Activated naive CD4-positive, alpha-beta T cell treated with anti-CD3 and anti-CD28 coated beads, Interleukin-2, amount 50 U/mL, for 16 hours (primary cell): ENCODE measurements around the gene ATP4B.

Experiments
- DNase-seq: peaks from one replicate; pipeline ENCODE4 v3.0.0-alpha.2; 2020

ATP4B gene

DNA sequence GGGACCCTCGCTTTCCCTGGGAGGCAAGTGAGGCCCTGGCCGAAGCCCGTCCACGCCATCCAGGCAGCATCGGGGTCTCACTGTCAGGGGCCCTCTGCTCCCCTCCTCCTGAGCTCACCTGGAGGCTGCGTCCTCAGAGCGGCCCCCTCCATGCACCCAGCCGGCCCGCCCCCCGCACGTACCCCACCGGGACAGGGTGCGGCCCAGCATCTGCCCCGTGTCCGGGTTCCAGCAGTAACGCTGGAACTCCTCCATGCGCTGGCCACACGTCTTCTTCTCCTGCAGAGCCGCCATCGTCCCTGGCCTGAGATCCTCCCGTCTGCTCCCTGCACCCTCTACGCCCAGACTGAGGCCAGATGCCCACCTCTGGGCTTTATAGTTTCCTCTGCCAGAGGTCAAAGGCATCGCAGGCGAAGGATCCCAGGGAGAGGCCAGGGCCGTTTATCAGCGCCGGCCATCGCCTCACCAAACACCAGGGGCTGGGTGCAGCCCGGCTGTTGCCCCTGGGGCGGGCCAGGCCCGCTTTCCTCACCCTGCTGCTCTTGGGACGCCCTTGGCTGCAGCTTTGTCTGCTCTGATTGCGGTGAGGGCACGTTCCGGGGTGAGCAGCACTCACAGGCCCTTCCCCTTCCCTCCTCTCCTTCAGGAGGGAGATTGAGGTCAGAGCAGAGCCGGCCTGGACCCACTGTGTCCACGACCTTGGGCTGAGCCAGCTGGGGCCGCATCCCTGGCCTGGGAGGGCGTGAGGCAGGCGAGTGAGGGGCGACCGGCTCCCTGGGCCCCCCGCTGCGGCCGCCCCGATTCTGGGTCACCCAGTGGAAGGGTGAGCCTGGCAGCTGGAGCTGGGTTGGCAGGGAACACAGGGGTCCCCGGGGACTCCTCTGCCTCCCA is at the start of gene ATP4B:
Gene ATP4B, minus strand, starts transcription at position 348 of the 891 bp plus-strand sequence. Its CDS starts 54 bp downstream, at position 294.
- DNase-seq, result no peak

DNA sequence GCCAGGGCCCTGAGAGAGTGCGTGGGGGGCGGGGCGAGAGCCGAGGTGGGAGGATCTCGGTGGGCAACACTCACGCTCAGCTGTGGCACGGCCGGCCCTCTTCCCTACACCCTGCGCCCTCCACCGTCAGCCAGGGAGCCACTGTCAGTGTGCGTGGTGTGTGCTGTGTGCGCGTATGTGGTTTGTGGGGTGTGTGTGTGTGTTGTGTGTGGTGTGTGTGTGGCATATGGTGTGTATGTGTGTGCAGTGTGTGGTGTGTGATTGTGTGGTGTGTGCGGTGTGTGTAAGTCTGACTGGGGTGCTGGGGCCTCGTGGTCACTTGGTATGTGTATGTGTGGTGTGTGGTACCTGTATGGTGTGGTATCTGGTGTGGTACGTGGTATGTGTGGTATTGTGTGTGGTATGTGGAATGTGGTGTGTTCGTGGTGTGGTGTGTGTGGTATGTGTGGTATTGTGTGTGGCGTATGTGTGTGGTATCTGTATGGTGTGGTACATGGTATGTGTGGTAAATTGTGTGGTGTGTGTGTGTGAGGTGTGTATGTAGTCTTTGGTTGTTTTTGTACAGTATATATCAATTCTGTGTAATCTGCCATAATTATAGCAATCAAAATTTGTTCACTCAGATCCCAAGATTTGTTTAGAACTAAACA is 14.1 kb upstream of the ATP4B start:
- DNase-seq, result no peak

DNA sequence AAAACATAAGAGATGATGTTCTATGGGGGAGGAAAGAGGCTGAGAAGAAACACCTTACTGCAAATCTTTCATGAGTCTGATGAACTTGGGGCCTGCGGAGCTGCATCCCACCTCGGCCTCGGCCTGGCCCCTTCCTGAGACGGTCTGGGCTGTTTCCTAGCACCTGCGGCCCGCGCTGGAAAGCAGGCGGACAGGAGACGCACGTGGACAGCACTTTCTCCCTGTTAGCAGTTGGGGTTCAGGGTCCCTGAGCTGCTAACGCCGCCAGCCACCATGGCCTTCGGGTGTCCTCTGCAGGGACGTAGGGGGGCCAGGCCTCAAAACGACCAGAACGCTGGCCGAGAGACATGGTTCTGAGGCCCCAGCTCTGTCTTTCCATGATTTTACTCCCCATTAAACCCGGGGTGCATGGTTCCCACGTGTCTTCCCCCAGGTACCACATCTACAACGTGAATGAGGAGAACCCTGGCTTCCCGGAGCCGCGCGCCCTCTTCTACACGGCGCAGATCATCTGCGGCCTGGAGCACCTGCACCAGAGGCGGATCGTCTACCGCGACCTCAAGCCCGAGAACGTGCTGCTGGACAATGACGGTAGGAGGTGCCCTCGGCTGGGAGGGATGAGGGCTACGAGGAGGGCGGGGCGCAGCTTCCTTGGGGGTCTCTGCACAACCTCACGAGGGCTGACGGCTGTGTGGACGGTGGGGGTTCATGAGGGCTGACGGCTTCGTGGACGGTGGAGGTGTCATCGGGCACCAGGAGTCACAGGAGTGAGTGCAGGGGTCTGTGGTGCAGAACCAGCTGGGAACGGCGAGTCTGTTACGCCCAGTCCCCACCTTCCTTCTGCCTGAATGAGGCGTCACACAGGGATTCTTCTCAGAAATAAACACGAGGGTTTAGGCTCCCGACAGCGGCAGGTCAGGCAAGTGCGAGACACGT is 13.3 kb upstream of the ATP4B start:
- no peak for DNase-seq

DNA sequence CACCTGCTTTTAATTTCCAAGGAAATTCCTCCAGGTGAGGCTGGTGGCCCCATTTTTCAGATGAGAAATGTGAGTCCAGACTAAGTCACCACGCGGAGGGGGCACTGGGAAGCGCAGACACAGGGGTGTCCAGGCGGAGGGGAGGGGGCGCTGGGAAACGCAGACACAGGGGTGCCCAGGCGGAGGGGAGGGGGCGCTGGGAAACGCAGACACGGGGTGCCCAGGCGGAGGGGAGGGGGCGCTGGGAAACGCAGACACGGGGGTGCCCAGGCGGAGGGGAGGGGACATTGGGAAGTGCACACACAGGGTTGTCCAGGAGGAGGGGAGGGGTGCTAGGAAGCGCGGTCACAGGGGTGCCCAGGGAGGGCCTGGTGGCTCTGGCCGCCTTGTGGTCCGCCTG is 12.5 kb upstream of the ATP4B start:
- DNase-seq, result no peak

DNA sequence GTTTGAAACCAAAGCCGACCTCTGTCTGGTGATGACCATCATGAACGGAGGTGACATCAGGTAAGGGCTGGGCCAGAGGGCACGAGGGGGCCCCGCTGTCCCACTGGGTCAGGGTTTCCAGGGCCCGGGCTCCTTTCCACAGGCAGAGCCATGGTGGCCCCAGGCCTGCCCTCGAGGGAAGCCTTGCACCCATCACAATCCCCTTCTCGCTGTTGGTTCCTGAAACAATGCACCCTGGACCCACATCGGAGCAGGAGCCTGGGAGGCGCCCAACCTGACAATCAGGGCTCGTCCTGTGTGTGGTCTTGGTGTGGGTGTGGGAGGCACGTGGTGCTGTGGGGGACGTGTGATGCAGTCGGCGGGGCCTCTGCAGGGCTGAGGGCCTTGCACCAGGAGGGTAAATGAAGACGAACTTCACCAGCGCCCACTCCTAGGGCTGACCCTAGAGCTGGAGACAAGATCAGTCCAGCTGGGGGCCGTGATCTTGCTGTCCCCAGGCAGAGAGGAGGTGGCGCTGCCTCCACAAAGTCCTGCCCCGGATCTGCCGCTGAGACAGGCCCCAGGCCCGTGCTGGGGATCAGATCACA is 11.8 kb upstream of the ATP4B start:
- no peak for DNase-seq

DNA sequence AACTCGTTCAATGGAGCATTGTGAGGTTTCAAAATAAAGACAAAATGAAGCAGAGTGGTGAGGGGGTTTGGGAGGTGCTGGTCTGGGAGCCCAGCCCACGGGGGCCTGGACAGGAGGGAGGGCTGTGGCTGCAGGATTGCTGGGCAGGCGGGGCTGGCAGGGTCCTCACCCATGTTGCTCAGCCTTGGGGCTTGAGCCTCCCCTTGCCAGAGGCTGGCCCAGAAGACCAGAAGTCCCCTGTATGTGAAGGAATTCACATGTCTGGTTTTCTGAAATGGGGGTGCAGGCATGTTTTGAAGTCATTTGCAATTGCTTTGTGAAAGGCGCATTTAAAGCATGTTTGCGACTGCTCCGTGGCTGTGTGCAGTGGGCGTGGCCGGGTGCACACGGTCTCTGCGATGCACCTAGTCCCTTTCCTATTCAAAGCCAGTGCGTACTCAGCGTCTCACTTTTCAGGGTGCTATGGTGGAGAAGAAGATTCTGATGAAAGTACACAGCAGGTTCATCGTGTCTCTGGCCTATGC is 11.3 kb upstream of the ATP4B start:
- DNase-seq, result no peak

DNA sequence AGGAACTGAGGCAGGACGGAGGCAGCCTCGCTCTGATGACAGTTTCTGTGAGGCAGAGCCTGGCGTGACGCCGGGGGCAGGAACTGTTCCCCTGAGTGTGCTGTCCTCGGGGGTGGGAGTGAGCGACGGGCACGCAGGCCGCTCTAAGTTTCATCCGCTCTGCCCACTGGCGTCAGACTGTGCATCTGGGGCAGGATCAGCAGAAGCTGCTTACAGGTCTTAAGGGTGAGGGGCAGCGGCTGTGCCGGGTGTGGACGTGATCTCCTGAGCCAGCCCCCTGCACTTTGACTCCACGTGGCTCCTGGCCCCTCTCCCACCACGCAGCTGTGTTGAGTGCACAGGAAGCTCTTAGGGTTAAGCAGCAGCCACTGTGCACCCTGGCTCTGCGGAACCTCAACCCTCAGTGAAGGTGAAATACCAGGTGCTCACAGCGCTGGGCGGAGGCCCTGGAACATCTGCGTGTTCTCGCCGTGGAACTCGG is 10.5 kb upstream of the ATP4B start:
- no peak for DNase-seq

DNA sequence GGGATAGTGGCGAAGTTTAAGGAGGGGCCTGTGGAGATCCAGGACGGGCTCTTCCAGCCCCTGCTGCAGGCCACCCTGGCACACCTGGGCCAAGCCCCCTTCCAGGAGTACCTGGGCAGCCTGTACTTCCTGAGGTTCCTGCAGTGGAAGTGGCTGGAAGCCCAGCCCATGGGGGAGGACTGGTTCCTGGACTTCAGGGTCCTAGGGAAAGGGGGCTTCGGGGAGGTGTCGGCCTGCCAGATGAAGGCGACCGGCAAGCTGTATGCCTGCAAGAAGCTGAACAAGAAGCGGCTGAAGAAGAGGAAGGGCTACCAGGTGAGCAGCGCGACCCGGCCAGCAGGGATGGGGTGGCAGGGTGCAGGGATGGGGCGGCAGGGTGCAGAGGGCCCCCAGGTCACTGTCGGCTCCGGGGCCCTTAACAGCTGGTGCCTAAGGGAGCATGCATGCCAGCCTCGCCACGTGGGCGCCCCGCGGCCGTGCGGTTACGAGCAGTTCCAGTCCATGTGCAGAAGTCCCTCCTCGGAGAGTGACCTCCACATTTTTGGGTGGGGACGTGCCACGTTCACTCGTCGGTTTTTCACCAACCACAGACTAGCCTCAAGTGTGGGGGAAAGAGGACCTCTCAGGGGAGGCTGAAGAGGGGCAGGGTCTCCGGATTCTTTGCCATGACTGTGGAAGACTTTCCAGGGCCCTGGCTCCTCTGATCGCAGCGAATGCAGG is 9.9 kb upstream of the ATP4B start:
- DNase-seq, result no peak

DNA sequence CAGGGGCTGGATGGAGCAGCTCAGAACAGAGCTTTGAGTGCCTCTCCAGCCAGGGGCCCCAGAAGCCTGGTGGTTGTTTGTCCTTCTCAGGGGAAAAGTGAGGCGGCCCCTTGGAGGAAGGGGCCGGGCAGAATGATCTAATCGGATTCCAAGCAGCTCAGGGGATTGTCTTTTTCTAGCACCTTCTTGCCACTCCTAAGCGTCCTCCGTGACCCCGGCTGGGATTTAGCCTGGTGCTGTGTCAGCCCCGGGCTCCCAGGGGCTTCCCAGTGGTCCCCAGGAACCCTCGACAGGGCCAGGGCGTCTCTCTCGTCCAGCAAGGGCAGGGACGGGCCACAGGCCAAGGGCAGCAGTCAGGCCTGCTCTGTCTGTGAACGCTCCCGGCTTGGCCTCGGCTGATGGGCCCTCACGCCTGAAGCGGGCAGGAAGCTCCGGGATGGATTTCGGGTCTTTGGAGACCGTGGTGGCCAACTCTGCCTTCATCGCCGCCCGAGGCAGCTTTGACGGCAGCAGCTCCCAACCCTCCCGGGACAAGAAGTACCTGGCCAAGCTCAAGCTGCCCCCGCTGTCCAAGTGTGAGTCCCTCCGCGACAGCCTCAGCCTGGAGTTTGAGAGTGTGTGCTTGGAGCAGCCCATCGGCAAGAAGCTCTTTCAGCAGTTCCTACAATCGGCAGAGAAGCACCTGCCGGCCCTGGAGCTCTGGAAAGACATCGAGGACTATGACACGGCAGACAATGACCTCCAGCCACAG is 9.1 kb upstream of the ATP4B start, which contains the start of gene GRK1:
Gene GRK1, plus strand, starts transcription at position 269 of the 751 bp plus-strand sequence. Its CDS starts 168 bp downstream, at position 437.
- DNase-seq, result no peak

DNA sequence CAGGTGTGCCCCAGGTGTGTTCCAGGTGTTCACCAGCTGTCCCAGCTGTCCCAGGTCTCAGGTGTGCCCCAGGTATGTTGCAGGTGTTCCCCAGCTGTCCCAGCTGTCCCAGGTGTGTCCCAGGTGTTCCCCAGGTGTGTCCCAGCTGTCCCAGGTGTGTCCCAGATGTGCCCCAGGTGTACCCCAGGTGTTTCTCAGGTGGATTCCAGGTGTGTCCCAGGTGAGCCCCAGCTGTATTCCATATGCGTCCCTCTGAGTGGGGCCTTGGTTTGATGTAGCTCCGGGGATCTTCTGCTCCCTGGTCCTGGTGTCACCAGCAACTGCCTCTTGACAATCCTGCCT is 8.3 kb upstream of the ATP4B start:
- DNase-seq, result no peak

DNA sequence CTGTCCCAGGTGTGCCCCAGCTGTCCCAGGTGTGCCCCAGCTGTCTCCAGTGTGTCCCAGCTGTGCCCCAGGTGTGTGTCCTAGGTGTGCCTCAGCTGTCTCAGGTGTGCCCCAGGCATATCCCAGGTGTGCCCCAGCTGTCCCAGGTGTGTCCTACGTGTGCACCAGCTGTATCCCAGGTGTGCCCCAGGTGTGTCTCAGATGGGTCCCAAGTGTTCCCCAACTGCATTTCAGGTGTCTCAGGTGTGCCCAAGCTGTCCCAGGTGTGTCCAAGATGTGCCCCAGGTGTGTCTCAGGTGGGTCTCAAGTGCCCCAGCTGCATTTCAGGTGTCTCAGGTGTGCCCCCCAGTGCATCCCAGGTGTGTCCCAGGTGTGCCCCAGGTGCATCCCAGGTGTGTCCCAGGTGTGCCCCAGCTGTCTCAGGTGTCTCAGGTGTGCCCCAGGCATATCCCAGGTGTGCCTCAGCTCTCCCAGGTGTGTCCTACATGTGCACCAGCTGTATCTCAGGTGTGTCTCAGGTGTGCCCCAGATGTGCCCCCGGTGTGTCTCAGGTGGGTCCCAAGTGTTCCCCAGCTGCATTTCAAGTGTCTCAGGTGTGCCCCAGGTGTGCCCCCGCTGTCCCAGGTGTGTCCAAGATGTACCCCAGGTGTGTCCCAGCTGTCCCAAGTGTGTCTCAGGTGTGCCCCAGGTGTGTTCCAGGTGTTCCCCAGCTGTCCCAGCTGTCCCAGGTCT is 7.8 kb upstream of the ATP4B start:
- DNase-seq, result no peak

DNA sequence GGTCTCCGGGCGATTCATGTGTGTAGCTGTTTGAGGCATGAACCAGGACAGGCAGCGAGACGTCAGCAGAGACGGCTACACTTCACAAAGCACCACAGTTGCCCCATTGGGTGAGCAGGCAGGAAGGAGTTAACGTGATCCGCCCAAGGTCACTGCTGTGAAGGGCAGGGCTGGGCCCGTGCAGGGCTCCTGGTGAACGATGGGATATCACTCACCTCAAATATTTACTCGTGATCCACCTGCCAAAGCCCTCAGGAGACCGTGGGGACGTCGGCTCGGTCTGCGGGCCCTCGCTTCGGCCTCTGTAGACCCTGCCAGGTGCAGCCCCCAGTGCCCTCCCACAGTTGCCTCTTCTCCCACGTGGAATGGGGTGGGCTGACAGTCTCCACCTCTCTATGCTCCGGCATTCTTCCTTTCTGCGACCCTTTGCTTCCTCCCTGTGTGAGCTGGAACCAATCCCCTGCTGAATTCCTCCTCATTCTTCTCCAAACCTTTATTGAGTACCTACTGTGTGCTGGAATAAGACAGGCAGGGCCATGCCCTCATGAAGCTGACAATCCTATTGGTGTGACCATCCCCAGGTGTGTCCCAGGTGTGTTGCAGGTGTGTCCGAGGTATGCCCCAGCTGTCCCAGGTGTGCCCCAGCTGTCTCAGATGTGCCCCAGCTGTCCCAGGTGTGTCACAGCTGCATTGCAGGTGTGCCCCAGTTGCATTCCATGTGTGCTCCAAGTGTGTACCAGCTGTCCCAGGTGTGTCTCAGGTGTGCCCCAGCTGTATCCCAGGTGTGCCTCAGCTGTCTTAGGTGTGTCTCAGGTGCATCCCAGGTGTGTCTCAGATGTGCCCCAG is 7.0 kb upstream of the ATP4B start:
- DNase-seq, result no peak

DNA sequence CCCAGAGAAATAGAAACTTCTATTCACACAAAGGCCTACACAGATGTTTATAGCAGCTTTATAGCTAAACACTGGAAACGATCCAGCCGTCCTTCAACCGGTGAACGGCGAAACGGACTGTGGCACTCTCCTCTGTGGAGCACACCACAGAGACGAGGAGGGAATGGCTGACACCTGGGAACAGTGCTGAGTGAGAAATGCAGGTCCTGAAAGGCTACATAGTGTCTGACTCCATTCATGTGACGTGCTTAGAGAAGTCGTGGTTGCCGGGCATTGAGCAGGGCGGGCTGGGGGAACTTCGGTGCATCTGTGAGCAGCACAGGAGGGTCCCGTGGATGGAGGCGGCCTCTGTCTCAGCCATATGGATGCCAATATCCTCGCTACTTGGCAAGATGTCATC is 5.9 kb upstream of the ATP4B start:
- no peak for DNase-seq

DNA sequence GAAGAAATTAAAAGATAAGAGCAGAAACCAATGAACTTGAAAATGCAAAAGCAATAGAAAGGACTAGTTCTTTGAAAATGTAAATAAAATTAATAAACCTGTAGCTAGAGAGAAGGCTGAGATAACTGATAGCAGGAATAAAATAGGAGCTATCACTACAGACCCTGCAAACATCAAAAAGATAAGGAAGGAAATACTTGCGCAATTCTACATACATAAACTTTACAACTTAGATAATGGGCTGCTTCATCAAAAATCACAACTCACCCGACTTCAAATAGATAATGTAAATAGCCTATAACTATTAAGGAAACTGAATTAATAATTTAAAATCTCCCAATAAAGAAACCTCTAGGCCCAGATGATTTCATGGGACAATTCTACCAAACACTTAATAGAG is 3.5 kb upstream of the ATP4B start:
- DNase-seq, result no peak

DNA sequence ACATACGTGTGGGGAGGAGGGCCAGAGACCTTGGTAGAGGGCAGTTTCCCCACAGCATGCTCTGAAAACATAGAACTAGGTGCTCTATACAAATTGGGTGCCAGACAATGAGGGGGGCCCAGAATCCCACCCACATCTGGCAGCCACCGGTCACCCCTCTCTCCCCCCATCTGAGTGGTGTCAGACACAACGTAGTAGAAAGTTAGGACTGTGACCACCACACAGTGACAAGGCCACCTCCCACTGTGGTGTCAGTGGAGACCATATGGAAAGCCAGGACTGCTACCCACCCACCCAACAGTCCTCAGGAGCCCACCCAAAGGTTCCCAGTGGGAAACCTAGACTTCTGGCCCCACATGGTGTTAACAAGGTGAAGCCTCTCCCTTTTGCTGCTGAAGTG is 2.1 kb upstream of the ATP4B start:
- no peak for DNase-seq

DNA sequence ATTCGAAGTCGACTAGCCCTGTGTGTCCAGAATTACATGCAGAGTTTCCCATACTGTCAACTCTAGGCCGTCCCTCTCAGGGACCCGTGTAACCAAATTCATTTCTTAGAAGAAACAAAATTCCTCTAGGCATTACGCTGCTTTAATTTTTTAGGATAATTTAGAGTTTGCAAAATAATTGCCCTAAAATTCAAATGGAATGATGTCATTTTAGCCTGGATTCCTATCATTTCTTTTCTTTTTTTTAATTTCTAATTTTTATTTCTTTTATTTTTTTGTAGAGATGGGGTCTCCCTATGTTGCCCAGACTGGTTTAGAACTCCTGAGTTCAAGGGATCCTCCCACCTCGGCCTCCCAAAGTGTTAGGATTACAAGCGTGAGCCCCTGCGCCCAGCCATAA is 1.3 kb upstream of the ATP4B start:
- no peak for DNase-seq

DNA sequence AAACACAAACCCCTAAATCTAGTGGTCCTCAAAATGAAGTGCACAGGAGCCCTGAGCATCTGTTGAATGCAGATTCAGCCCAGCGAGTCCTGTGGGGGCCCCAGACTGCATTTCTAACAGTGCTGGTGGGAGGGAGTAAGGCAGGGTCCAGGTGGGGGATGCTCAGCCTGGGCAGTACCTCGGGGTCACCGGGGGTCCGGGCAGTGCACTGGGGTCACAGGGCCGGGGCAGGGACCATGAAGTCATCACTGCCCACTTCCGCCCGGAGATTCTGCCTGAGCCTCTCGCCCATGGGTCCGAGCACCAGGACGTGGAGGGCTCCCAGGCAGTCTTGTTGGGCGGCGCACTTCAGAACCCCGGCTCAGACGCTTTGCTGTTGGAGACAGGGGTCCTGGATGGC is 838 bp upstream of the ATP4B start:
- DNase-seq, result no peak

DNA sequence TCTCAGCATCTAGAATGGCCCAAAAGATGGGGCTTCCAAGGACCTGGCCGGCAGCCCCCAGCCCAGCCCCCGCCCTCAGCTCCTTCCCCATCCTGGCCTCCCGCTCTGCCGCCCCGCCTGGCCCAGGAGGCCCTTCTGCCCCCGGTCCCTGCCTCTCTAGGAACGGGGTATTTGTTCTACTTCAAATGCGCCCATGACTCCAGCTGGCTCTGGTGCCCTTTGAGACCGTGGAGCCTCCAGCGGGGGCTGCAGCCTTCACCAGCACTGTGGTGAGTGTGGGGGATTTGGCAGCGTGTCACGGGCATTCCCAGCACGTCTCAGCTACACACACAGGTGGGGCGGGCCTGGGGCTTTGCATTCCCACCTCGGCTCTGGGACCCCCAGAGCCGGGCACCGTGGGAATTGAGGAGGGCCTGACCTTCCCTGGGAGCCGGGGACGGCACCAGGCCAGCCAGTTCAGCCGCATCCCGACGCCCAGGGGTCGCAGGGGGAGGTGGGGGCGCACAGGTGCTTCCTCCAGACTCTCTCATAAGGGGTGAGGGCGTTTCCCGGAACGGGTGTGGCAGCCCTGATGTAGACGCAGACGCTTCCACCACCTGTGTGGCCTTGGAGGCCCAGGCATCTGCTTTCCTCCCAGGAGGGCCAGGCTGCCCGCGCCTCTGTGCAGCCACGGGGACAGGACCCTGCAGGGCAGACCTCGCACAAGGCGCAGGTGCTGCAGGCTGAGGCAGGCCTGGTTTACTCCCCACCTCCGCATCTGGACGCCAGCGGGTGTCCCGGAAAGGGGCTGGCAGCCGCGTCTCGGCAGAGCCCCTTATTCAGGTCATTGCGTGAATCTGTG is 947 bp downstream of the ATP4B start:
- no peak for DNase-seq
